Astrocyte of the spinal cord (primary cell): Measurements from ENCODE around the gene HOXC6.
"Not testable (repeated sequence)": the region's sequence is repeated elsewhere in the genome, so short reads cannot be mapped to it uniquely, and the experiment has no call there.

Experiments used
- DNase-seq: peaks from one replicate; pipeline ENCODE4 v3.0.0; 2011; ENCODE audit warnings: low read depth, low spot score
- H3K4me3 ChIP-seq: 2 replicates; pipeline ENCODE4 v1.5.1; 2011; ENCODE audit warnings: low read depth, mild to moderate bottlenecking, low read length, moderate library complexity
- in situ Hi-C: cut with HindIII; loops from 2 replicates; pipeline ENCODE4 v1.10.0; 2017; ENCODE audit warnings: low sequenced_read_pairs
- TF ChIP-seq, protein P1 (sequence below): IDR thresholded peaks from 2 replicates; pipeline ENCODE4 v1.5.1; 2012; ENCODE audit warnings: low read depth, mild to moderate bottlenecking, low read length, inconsistent platforms

Gene HOXC6

GRCh38 chr12:54071942-54072341 is 43.7 kb downstream of the HOXC6 start:
- in situ Hi-C loops = no loop called here
- TF ChIP-seq, protein P1, sequence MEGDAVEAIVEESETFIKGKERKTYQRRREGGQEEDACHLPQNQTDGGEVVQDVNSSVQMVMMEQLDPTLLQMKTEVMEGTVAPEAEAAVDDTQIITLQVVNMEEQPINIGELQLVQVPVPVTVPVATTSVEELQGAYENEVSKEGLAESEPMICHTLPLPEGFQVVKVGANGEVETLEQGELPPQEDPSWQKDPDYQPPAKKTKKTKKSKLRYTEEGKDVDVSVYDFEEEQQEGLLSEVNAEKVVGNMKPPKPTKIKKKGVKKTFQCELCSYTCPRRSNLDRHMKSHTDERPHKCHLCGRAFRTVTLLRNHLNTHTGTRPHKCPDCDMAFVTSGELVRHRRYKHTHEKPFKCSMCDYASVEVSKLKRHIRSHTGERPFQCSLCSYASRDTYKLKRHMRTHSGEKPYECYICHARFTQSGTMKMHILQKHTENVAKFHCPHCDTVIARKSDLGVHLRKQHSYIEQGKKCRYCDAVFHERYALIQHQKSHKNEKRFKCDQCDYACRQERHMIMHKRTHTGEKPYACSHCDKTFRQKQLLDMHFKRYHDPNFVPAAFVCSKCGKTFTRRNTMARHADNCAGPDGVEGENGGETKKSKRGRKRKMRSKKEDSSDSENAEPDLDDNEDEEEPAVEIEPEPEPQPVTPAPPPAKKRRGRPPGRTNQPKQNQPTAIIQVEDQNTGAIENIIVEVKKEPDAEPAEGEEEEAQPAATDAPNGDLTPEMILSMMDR = no peak
- DNase-seq = no peak
- no peak overlapping the region for H3K4me3 ChIP-seq

GRCh38 chr12:54074308-54074707 is 46.1 kb downstream of the HOXC6 start:
- DNase-seq = no peak
- TF ChIP-seq, protein P1 = no peak
- no peak overlapping the region for H3K4me3 ChIP-seq
- in situ Hi-C loops = no loop called here

GRCh38 chr12:54075409-54075808 is 47.2 kb downstream of the HOXC6 start:
- no peak for DNase-seq

DNA sequence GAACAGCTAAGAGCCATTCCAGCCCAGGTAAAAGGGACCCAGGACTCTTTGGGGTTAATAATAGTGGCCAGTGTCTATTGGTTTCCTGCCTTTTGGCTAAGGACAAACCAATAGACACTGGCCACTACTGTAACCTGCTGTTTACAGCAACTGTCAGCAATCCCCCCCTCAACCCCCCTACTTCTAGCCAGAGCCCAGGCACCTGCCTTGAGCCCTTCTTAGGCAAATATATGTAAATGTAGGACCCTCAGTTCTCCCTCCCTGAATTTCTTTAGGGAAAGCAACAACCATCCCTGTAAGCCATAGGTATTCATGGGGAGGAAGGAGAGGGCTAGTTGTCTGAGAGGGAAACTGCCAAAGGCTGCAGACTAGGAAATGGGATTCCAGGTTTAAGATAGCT is 47.7 kb downstream of the HOXC6 start:
- TF ChIP-seq, protein P1 = no peak
- in situ Hi-C loops = no loop called here
- H3K4me3 ChIP-seq = no peak overlapping the region
- DNase-seq = no peak

More at GRCh38 chr12:54075409-54075808, 47.2 kb downstream of the HOXC6 start:
- H3K4me3 ChIP-seq = no peak overlapping the region
- TF ChIP-seq, protein P1 = no peak
- in situ Hi-C loops = no loop called here

GRCh38 chr12:54077843-54078242 is 49.6 kb downstream of the HOXC6 start:
- peak; percentile 48 for DNase-seq
- in situ Hi-C loops = not testable (repeated sequence)
- peak overlapping the region; percentile 28 for H3K4me3 ChIP-seq

DNA sequence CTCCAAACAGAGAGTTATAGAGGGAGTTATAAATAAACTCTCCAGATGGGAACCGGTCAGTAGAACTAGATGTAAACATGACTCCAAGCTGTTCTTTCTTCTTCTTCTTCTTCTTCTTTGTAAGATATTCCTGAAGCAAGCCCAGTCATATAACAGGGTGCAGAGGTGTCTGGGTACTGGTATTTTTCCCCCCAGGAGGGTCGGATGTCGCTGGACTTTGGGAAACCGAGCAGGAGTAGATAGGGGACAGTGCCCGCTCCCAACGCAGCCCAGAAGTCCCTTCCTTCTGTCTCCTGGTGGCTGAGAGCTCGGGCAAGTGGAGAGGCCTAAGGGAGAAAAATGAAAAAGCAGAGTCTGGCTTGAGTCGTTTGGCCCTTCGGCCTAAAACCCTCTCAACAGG is 50.9 kb downstream of the HOXC6 start:
- in situ Hi-C loops = not testable (repeated sequence)
- H3K4me3 ChIP-seq = peak overlapping the region; percentile 37
- DNase-seq = peak; percentile 53
